Measurements from ENCODE around the gene CHD1. TPM values are rescaled to one million over a fixed set of nuclear protein-coding genes. Genes with fewer than 3 reads are reported as not detected.

CHD1 gene
- total RNA-seq, 1 donor from 2014 or later = 92.5 TPM

GRCh38 chr5:98807806-98808205 lies 121.0 kb downstream of the CHD1 start:
- DNase-seq = no peak

- DNase-seq = no peak
Measured at GRCh38 chr5:98805070-98805469, 123.7 kb downstream of the CHD1 start.

GRCh38 chr5:98804066-98804465 lies 124.7 kb downstream of the CHD1 start:
- no peak for DNase-seq

Small RNA genes lying within 50 kb of the gene (small RNA-seq; reads per million reads assigned to genes)
- gene RF00019 (not detected), gene RNU6-402P (not detected)

Other genes with a start within 250 kb of the CHD1 start
- 51.9 TPM for gene RGMB, start 155.3 kb downstream of the CHD1 start, total RNA-seq